Measurements from ENCODE around the gene DNAH2.

Gene DNAH2

DNA sequence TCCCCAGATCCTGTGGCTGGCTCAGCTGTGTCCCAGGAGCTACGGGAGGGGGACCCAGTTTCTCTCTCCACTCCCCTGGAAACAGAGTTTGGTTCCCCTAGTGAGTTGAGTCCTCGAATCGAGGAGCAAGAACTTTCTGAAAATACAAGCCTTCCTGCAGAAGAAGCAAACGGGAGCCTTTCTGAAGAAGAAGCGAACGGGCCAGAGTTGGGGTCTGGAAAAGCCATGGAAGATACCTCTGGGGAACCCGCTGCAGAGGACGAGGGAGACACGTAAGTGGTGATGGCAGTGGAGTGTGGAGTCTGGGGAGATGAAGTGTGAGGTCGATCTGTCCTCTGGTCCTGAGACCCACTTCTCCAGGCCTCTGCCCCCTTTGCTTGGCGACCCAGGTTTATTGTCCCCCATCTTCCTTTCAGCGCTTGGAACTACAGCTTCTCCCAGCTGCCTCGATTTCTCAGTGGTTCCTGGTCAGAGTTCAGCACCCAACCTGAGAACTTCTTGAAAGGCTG lies 28.7 kb upstream of the DNAH2 start:
- H3K4me3 ChIP-seq (ENCODE audit: low read depth, low read length), result peak overlapping the region; percentile 99
- no peak for DNase-seq (ENCODE audit: low read depth)
- TF ChIP-seq, protein P1, sequence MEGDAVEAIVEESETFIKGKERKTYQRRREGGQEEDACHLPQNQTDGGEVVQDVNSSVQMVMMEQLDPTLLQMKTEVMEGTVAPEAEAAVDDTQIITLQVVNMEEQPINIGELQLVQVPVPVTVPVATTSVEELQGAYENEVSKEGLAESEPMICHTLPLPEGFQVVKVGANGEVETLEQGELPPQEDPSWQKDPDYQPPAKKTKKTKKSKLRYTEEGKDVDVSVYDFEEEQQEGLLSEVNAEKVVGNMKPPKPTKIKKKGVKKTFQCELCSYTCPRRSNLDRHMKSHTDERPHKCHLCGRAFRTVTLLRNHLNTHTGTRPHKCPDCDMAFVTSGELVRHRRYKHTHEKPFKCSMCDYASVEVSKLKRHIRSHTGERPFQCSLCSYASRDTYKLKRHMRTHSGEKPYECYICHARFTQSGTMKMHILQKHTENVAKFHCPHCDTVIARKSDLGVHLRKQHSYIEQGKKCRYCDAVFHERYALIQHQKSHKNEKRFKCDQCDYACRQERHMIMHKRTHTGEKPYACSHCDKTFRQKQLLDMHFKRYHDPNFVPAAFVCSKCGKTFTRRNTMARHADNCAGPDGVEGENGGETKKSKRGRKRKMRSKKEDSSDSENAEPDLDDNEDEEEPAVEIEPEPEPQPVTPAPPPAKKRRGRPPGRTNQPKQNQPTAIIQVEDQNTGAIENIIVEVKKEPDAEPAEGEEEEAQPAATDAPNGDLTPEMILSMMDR (IDR thresholded peaks at IDR 0.05; ENCODE audit: low read depth, low read length, missing control alignments), result no peak

GRCh38 chr17:7695586-7695985 lies 22.0 kb upstream of the DNAH2 start:
- H3K4me3 ChIP-seq (ENCODE audit: low read depth, low read length), result no peak overlapping the region
- no peak for DNase-seq (ENCODE audit: low read depth)
- TF ChIP-seq, protein P1 (IDR thresholded peaks at IDR 0.05; ENCODE audit: low read depth, low read length, missing control alignments), result no peak

DNA sequence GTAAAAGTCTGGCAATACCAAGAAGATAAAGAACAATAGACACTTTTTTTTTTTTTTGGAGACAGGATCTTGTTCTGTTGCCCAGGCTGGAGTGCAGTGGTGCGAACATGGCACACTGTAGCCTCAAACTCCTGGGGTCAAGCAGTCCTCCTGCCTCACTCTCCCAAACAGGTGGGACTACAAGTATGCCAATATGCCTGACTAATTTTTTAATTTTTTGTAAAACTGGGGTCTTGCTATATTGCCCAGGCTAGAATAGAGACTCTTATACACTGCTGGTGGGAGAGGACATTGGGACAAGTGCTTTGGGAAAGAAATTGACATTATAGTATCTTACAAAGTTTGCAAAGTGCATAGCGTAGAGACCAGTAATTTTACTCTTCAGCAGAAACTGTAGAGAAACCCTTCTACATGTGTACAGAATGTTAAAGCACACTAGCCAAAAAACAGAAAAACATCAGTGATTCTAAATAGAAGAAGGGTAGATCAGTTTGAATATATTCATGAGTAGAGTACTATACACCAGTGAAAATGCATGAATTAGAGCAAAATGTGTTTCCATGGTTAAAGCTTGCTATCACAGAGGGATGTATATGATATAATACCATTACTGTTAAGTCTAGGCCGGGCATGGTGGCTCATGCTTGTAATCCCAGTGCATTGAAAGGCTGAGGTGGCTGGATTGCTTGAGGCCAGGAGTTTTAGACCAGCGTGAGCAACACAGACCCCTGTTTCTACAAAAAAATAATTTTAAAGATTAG lies 19.5 kb upstream of the DNAH2 start:
- TF ChIP-seq, protein P1 (IDR thresholded peaks at IDR 0.05; ENCODE audit: low read depth, low read length, missing control alignments), result no peak
- no peak overlapping the region for H3K4me3 ChIP-seq (ENCODE audit: low read depth, low read length)
- DNase-seq (ENCODE audit: low read depth), result no peak

DNA sequence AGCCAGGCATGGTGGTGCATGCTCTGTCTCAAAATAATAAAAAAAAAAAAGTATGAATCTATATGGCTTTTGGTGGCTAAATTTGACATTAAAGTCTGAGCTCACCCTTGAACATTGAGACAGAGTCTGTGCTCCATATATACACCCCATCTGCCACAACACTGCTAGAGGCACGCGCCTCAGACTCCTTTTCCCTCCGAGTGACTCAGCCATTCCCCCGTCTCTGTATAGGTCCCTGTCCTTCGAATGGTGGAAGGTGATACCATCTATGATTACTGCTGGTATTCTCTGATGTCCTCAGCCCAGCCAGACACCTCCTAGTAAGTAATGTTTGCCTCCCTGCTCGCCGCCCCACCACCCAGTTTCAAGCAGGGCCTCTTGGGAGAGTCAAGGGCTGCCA lies 17.0 kb upstream of the DNAH2 start:
- DNase-seq (ENCODE audit: low read depth), result no peak
- TF ChIP-seq, protein P1 (IDR thresholded peaks at IDR 0.05; ENCODE audit: low read depth, low read length, missing control alignments), result no peak
- no peak overlapping the region for H3K4me3 ChIP-seq (ENCODE audit: low read depth, low read length)

DNA sequence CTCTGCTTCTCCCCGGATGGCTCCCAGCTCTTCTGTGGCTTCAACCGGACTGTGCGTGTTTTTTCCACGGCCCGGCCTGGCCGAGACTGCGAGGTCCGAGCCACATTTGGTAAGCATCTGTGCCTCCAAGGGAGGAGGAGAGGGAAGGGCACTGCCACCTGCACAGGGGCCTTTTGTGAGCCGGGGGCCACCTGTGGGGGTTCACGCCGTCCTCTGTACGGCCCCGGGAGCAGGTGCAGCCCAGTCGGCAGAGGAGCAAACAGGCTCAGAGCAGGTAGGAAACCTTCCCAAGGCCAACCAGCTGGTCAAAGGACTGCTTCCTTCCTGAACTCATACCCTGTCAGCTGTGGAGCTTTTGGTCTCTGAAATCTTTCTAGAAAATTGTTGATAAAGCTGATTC lies 15.9 kb upstream of the DNAH2 start:
- DNase-seq (ENCODE audit: low read depth), result no peak
- no peak overlapping the region for H3K4me3 ChIP-seq (ENCODE audit: low read depth, low read length)

DNA sequence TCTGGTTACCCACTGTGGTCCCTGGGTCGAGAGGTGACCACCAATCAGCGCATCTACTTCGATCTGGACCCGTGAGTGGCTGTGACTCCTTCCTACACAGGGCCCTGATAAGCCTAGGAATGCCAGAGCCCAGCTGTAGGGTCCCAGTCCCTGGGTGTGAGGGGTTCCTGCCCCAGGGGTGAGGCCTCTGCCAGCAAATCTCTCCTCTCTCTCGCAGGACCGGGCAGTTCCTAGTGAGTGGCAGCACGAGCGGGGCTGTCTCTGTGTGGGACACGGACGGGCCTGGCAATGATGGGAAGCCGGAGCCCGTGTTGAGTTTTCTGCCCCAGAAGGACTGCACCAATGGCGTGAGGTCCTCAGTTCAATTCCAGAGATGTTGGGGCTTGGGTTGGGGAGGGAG lies 14.8 kb upstream of the DNAH2 start:
- DNase-seq (ENCODE audit: low read depth), result no peak
- TF ChIP-seq, protein P1 (IDR thresholded peaks at IDR 0.05; ENCODE audit: low read depth, low read length, missing control alignments), result no peak
- no peak overlapping the region for H3K4me3 ChIP-seq (ENCODE audit: low read depth, low read length)

More for the DNA sequence above, 15.9 kb upstream of the DNAH2 start:
- TF ChIP-seq, protein P1 (IDR thresholded peaks at IDR 0.05; ENCODE audit: low read depth, low read length, missing control alignments), result no peak
